HL-60 (cell line): ENCODE data around the gene RGS1.

Source experiments
- GABPA ChIP-seq: IDR thresholded peaks from 2 replicates; pipeline ENCODE4 v1.6.1; 2012; ENCODE audit warnings: low read depth
- POLR2AphosphoS5 ChIP-seq: IDR thresholded peaks from 2 replicates; pipeline ENCODE4 v1.6.1; 2012; ENCODE audit warnings: low read depth
- TF ChIP-seq, protein P1 (sequence below): IDR thresholded peaks from one replicate; pipeline ENCODE4 v1.5.1; 2011; ENCODE audit warnings: low read length, control low read depth, inconsistent platforms; ENCODE audit not compliant: insufficient read depth
- TF ChIP-seq, protein P2 (sequence below): IDR thresholded peaks from 2 replicates; pipeline ENCODE4 v1.6.1; 2012; ENCODE audit warnings: low read depth; ENCODE audit not compliant: insufficient replicate concordance

DNA sequence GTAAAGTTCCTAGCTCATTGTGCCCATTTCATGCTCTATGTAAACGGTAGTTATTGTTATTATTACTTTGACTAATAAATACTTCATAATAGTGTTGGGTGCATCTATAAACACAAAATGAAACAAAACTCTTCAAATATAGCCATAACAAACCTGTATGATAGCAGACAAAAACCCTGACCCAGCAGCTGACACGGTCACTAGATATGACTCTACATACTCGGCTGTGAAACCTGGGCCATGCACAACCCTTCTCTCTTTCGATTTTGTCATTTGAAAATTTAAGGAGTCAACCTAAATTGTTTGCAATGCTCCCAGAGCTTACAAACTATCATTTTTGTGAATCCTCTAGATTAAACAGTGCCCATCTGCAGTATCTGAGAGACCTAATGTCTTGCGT lies 52.3 kb downstream of the RGS1 start:
- no peak for TF ChIP-seq POLR2AphosphoS5
- TF ChIP-seq, protein P1, sequence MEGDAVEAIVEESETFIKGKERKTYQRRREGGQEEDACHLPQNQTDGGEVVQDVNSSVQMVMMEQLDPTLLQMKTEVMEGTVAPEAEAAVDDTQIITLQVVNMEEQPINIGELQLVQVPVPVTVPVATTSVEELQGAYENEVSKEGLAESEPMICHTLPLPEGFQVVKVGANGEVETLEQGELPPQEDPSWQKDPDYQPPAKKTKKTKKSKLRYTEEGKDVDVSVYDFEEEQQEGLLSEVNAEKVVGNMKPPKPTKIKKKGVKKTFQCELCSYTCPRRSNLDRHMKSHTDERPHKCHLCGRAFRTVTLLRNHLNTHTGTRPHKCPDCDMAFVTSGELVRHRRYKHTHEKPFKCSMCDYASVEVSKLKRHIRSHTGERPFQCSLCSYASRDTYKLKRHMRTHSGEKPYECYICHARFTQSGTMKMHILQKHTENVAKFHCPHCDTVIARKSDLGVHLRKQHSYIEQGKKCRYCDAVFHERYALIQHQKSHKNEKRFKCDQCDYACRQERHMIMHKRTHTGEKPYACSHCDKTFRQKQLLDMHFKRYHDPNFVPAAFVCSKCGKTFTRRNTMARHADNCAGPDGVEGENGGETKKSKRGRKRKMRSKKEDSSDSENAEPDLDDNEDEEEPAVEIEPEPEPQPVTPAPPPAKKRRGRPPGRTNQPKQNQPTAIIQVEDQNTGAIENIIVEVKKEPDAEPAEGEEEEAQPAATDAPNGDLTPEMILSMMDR, result no peak
- TF ChIP-seq, protein P2, sequence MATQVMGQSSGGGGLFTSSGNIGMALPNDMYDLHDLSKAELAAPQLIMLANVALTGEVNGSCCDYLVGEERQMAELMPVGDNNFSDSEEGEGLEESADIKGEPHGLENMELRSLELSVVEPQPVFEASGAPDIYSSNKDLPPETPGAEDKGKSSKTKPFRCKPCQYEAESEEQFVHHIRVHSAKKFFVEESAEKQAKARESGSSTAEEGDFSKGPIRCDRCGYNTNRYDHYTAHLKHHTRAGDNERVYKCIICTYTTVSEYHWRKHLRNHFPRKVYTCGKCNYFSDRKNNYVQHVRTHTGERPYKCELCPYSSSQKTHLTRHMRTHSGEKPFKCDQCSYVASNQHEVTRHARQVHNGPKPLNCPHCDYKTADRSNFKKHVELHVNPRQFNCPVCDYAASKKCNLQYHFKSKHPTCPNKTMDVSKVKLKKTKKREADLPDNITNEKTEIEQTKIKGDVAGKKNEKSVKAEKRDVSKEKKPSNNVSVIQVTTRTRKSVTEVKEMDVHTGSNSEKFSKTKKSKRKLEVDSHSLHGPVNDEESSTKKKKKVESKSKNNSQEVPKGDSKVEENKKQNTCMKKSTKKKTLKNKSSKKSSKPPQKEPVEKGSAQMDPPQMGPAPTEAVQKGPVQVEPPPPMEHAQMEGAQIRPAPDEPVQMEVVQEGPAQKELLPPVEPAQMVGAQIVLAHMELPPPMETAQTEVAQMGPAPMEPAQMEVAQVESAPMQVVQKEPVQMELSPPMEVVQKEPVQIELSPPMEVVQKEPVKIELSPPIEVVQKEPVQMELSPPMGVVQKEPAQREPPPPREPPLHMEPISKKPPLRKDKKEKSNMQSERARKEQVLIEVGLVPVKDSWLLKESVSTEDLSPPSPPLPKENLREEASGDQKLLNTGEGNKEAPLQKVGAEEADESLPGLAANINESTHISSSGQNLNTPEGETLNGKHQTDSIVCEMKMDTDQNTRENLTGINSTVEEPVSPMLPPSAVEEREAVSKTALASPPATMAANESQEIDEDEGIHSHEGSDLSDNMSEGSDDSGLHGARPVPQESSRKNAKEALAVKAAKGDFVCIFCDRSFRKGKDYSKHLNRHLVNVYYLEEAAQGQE, result no peak
- TF ChIP-seq GABPA, result no peak
